SK-N-SH treated with all-trans-retinoic acid at 6 μM for 48 hours (cell line): Measurements from ENCODE around the gene SLX9.

Source experiments
- ISL1 ChIP-seq: fragments of 250-450 bp; sonication (Bioruptor Pico); IDR thresholded peaks from 2 replicates; pipeline ENCODE4 v2.1.2; 2022; ENCODE audit warnings: mild to moderate bottlenecking, moderate library complexity
- TF ChIP-seq, protein P1 (sequence below): fragments of 250-450 bp; sonication (Bioruptor Pico); IDR thresholded peaks from 2 replicates; pipeline ENCODE4 v1.8.0; 2021; ENCODE audit warnings: low read depth, mild to moderate bottlenecking, moderate library complexity, borderline replicate concordance

- TF ChIP-seq ISL1 (CRISPR knock-in tag), result no peak
- TF ChIP-seq, protein P1, sequence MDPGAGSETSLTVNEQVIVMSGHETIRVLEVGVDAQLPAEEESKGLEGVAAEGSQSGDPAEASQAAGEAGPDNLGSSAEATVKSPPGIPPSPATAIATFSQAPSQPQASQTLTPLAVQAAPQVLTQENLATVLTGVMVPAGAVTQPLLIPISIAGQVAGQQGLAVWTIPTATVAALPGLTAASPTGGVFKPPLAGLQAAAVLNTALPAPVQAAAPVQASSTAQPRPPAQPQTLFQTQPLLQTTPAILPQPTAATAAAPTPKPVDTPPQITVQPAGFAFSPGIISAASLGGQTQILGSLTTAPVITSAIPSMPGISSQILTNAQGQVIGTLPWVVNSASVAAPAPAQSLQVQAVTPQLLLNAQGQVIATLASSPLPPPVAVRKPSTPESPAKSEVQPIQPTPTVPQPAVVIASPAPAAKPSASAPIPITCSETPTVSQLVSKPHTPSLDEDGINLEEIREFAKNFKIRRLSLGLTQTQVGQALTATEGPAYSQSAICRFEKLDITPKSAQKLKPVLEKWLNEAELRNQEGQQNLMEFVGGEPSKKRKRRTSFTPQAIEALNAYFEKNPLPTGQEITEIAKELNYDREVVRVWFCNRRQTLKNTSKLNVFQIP (CRISPR knock-in tag), result no peak
Observed at GRCh38 chr21:44970766-44971671, 31.2 kb downstream of the SLX9 start.
